ENCODE data around the gene NFE2L1. TPM values are rescaled to one million over a fixed set of nuclear protein-coding genes. Genes with fewer than 3 reads are reported as not detected.

The NFE2L1 gene
- total RNA-seq, 6 experiments from 2014 or later: 63.1 to 156 (median 117) TPM

- intact Hi-C loops (cut with DNase I): no loop called here
- no peaks in the 10 kb centered on the region for H3K27me3 ChIP-seq
- 39% methylated on average over 7 of the region's 10 CpGs for WGBS (ENCODE audit: insufficient coverage, low coverage, low lambda C conversion rate, missing lambda C conversion rate)
- H3K36me3 ChIP-seq: peaks cover 0 to 15% (median 1%) of the 10 kb centered on the region in 4 donors
- ATAC-seq: no peak
- H3K4me1 ChIP-seq: peaks cover 2 to 69% (median 28%) of the 10 kb centered on the region in 4 donors
- no peaks in the 10 kb centered on the region for H3K9me3 ChIP-seq
- DNase-seq: peak in 1 of 3 donors; percentile 59
- peak overlapping the region; percentile 62 to 96 (median 91) for H3K27ac ChIP-seq
- no peak for TF ChIP-seq POLR2A (IDR thresholded peaks at IDR 0.05)
- TF ChIP-seq, protein P1, sequence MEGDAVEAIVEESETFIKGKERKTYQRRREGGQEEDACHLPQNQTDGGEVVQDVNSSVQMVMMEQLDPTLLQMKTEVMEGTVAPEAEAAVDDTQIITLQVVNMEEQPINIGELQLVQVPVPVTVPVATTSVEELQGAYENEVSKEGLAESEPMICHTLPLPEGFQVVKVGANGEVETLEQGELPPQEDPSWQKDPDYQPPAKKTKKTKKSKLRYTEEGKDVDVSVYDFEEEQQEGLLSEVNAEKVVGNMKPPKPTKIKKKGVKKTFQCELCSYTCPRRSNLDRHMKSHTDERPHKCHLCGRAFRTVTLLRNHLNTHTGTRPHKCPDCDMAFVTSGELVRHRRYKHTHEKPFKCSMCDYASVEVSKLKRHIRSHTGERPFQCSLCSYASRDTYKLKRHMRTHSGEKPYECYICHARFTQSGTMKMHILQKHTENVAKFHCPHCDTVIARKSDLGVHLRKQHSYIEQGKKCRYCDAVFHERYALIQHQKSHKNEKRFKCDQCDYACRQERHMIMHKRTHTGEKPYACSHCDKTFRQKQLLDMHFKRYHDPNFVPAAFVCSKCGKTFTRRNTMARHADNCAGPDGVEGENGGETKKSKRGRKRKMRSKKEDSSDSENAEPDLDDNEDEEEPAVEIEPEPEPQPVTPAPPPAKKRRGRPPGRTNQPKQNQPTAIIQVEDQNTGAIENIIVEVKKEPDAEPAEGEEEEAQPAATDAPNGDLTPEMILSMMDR (IDR thresholded peaks at IDR 0.05): no peak
- peak overlapping the region in 2 of 3 donors; percentile 15 to 83 for H3K4me3 ChIP-seq
Measured at GRCh38 chr17:48051283-48051682, 3.1 kb downstream of the NFE2L1 start.

GRCh38 chr17:48051706-48052486 is 3.7 kb downstream of the NFE2L1 start:
- Histone ChIP-seq H3K4me3 (peak overlapping the region in 2 of 3 donors; percentile 32 to 83), H3K27me3 (no peaks in the 10 kb centered on the region), H3K27ac (peak overlapping the region; percentile 62 to 96 (median 91)), H3K9me3 (no peaks in the 10 kb centered on the region), H3K36me3 (peaks cover 0 to 21% (median 4%) of the 10 kb centered on the region in 4 donors), H3K4me1 (peaks cover 2 to 63% (median 28%) of the 10 kb centered on the region in 4 donors)
- TF ChIP-seq, protein P1 (IDR thresholded peaks at IDR 0.05): peak in 1 of 4 donors; percentile 5
- no peak for TF ChIP-seq POLR2A (IDR thresholded peaks at IDR 0.05)
- 18% methylated on average over 3 of the region's 5 CpGs for WGBS (ENCODE audit: insufficient coverage, low coverage, low lambda C conversion rate, missing lambda C conversion rate)
- intact Hi-C loops (cut with DNase I): no loop called here
- ATAC-seq (peak; percentile 4 to 42 (median 15)), DNase-seq (peak in 2 of 3 donors; percentile 72 to 82)

GRCh38 chr17:48052956-48053757 is 5.0 kb downstream of the NFE2L1 start:
- H3K4me1 ChIP-seq: peaks cover 2 to 64% (median 28%) of the 10 kb centered on the region in 4 donors
- H3K27me3 ChIP-seq: no peaks in the 10 kb centered on the region
- TF ChIP-seq, protein P1 (IDR thresholded peaks at IDR 0.05): peak in 3 of 4 donors; percentile 7 to 28 (median 18)
- TF ChIP-seq POLR2A (IDR thresholded peaks at IDR 0.05): no peak
- no peaks in the 10 kb centered on the region for H3K9me3 ChIP-seq
- ATAC-seq (peak; percentile 33 to 71 (median 48)), DNase-seq (peak; percentile 81 to 95 (median 91))
- peak overlapping the region in 2 of 3 donors; percentile 26 to 32 for H3K4me3 ChIP-seq
- intact Hi-C loops (cut with DNase I): no loop called here
- 16% methylated on average over 5 of the region's 5 CpGs for WGBS (ENCODE audit: insufficient coverage, low coverage, low lambda C conversion rate, missing lambda C conversion rate)
- H3K36me3 ChIP-seq: peaks cover 0 to 33% (median 14%) of the 10 kb centered on the region in 4 donors
- H3K27ac ChIP-seq: peak overlapping the region; percentile 8 to 96 (median 91)

- 45% methylated on average over 4 of the region's 6 CpGs for WGBS (ENCODE audit: insufficient coverage, low coverage, low lambda C conversion rate, missing lambda C conversion rate)
- intact Hi-C loops (cut with DNase I): no loop called here
- H3K27ac ChIP-seq: peak overlapping the region in 2 of 3 donors; percentile 91 to 96
Measured at GRCh38 chr17:48053758-48054237, 5.6 kb downstream of the NFE2L1 start.

More at GRCh38 chr17:48053758-48054237, 5.6 kb downstream of the NFE2L1 start:
- peaks cover 2 to 64% (median 28%) of the 10 kb centered on the region in 4 donors for H3K4me1 ChIP-seq
- DNase-seq (no peak), ATAC-seq (no peak)
- H3K9me3 ChIP-seq: no peaks in the 10 kb centered on the region
- H3K27me3 ChIP-seq: no peaks in the 10 kb centered on the region
- TF ChIP-seq, protein P1 (IDR thresholded peaks at IDR 0.05): no peak
- TF ChIP-seq POLR2A (IDR thresholded peaks at IDR 0.05): no peak
- H3K36me3 ChIP-seq: peaks cover 0 to 40% (median 19%) of the 10 kb centered on the region in 4 donors
- H3K4me3 ChIP-seq: peak overlapping the region in 2 of 3 donors; percentile 26 to 32

Measured in right lobe of liver (tissue), 6 donors.